Immature natural killer cell (primary cell): ENCODE data around the gene ZXDC. TPM values are rescaled to one million over a fixed set of nuclear protein-coding genes. Genes with fewer than 3 reads are reported as not detected.

Experiments
- DNase-seq, 3 donors: peaks; one replicate each; pipeline ENCODE4 v3.0.0; 2022; ENCODE audit warnings: mixed read lengths in 1 of 3
- H3K27ac Mint-ChIP-seq, 6 donors: one replicate each; pipeline ENCODE4 v1.8.0; 2020; ENCODE audit warnings: mixed read lengths in 6 of 6, mild to moderate bottlenecking in 5 of 6, inconsistent platforms in 4 of 6, moderate library complexity in 3 of 6
- H3K27me3 Mint-ChIP-seq, 3 donors: one replicate each; pipeline ENCODE4 v1.8.0; 2020 to 2021; ENCODE audit warnings: low read depth in 3 of 3, mild to moderate bottlenecking in 3 of 3, mixed read lengths in 3 of 3, moderate library complexity in 3 of 3, inconsistent platforms in 1 of 3
- H3K36me3 Mint-ChIP-seq, 3 donors: one replicate each; pipeline ENCODE4 v1.8.0; 2020; ENCODE audit warnings: mixed read lengths in 3 of 3, inconsistent platforms in 2 of 3, mild to moderate bottlenecking in 2 of 3
- H3K4me1 Mint-ChIP-seq, 2 donors: one replicate each; pipeline ENCODE4 v1.8.0; 2020; ENCODE audit warnings: inconsistent platforms in 2 of 2, mild to moderate bottlenecking in 2 of 2, mixed read lengths in 2 of 2, moderate library complexity in 1 of 2
- H3K4me3 Mint-ChIP-seq, 5 donors: one replicate each; pipeline ENCODE4 v1.8.0; 2020; ENCODE audit warnings: mild to moderate bottlenecking in 5 of 5, mixed read lengths in 5 of 5, inconsistent platforms in 3 of 5, moderate library complexity in 3 of 5
- H3K9me3 Mint-ChIP-seq, 6 donors: one replicate each; pipeline ENCODE4 v1.8.0; 2020; ENCODE audit warnings: mild to moderate bottlenecking in 6 of 6, mixed read lengths in 6 of 6, inconsistent platforms in 4 of 6, moderate library complexity in 3 of 6
- polyA plus RNA-seq, 3 donors: library from polyadenylated mRNA; unstranded; fragments of 300-500 nt; fragmentation: Illumina TruSeq; gene quantifications; one replicate each; pipeline ENCODE4 v1.2.3, GENCODE V29; 2021

ZXDC gene
- polyA plus RNA-seq, 3 donors from 2014 or later = 9.6 to 17.2 (median 11.8) TPM

GRCh38 chr3:126468028-126468891 is 7.4 kb downstream of the ZXDC start:
- Mint-ChIP-seq H3K4me1 (peaks cover 47 to 82% of the 10 kb centered on the region in 2 donors), H3K36me3 (peaks cover 8 to 59% (median 28%) of the 10 kb centered on the region in 3 donors), H3K9me3 (no peaks in the 10 kb centered on the region), H3K27me3 (peaks cover 0 to 3% (median 1%) of the 10 kb centered on the region in 3 donors), H3K27ac (peak overlapping the region in 3 of 6 donors; percentile 17 to 78 (median 31)), H3K4me3 (no peak overlapping the region)
- no peak for DNase-seq

DNA sequence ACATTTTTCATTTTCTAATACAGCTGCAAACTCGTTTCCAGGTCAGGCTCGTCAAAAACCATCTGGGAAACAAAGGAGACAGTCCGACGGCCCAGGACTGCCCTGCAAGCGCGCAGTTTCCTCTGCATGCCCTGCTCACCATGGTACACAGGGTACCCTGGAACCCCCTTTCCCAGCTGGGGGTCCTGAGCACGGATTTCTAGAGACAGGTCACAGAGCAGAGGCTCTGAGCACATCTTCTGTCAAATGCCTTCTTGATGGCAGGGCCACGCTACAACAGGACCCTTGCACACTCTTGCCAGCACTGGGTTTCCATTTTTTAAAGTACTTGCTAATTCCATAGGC is 8.1 kb downstream of the ZXDC start:
- H3K4me3 Mint-ChIP-seq = no peak overlapping the region
- no peak for DNase-seq
- H3K9me3 Mint-ChIP-seq = no peaks in the 10 kb centered on the region
- peaks cover 8 to 59% (median 28%) of the 10 kb centered on the region in 3 donors for H3K36me3 Mint-ChIP-seq
- H3K27ac Mint-ChIP-seq = no peak overlapping the region
- H3K4me1 Mint-ChIP-seq = peaks cover 40 to 75% of the 10 kb centered on the region in 2 donors
- H3K27me3 Mint-ChIP-seq = peaks cover 1 to 4% (median 2%) of the 10 kb centered on the region in 3 donors

- DNase-seq = no peak
- H3K36me3 Mint-ChIP-seq = peaks cover 8 to 57% (median 28%) of the 10 kb centered on the region in 3 donors
- peaks cover 1 to 4% (median 2%) of the 10 kb centered on the region in 3 donors for H3K27me3 Mint-ChIP-seq
- H3K4me1 Mint-ChIP-seq = peaks cover 34 to 70% of the 10 kb centered on the region in 2 donors
- H3K9me3 Mint-ChIP-seq = no peaks in the 10 kb centered on the region
- H3K27ac Mint-ChIP-seq = peak overlapping the region in 2 of 6 donors; percentile 29 to 69
- no peak overlapping the region for H3K4me3 Mint-ChIP-seq
Observed at GRCh38 chr3:126466886-126467610, 8.6 kb downstream of the ZXDC start.

- Mint-ChIP-seq H3K9me3 (no peaks in the 10 kb centered on the region), H3K27ac (peak overlapping the region in 2 of 6 donors; percentile 1 to 37), H3K36me3 (peaks cover 8 to 60% (median 33%) of the 10 kb centered on the region in 3 donors), H3K4me3 (no peak overlapping the region), H3K4me1 (peaks cover 28 to 60% of the 10 kb centered on the region in 2 donors), H3K27me3 (peaks cover 1 to 4% (median 3%) of the 10 kb centered on the region in 3 donors)
- DNase-seq = no peak
Observed at GRCh38 chr3:126465928-126466544, 9.7 kb downstream of the ZXDC start.

GRCh38 chr3:126464997-126465396 is 10.7 kb downstream of the ZXDC start:
- Mint-ChIP-seq H3K4me1 (peaks cover 26 to 50% of the 10 kb centered on the region in 2 donors), H3K36me3 (peaks cover 8 to 60% (median 39%) of the 10 kb centered on the region in 3 donors), H3K9me3 (no peaks in the 10 kb centered on the region), H3K4me3 (no peak overlapping the region), H3K27me3 (peaks cover 1 to 4% (median 3%) of the 10 kb centered on the region in 3 donors), H3K27ac (peak overlapping the region in 1 of 6 donors; percentile 49)
- DNase-seq = no peak

GRCh38 chr3:126464494-126464893 is 11.2 kb downstream of the ZXDC start:
- Mint-ChIP-seq H3K4me1 (peaks cover 21 to 45% of the 10 kb centered on the region in 2 donors), H3K27ac (no peak overlapping the region), H3K36me3 (peaks cover 5 to 55% (median 36%) of the 10 kb centered on the region in 3 donors), H3K4me3 (no peak overlapping the region), H3K27me3 (peaks cover 3 to 4% (median 3%) of the 10 kb centered on the region in 3 donors), H3K9me3 (no peaks in the 10 kb centered on the region)
- DNase-seq = no peak

GRCh38 chr3:126464093-126464492 is 11.6 kb downstream of the ZXDC start:
- no peak overlapping the region for H3K4me3 Mint-ChIP-seq
- H3K27me3 Mint-ChIP-seq = peaks cover 3 to 4% (median 3%) of the 10 kb centered on the region in 3 donors
- H3K4me1 Mint-ChIP-seq = peaks cover 18 to 41% of the 10 kb centered on the region in 2 donors
- no peak overlapping the region for H3K27ac Mint-ChIP-seq
- no peaks in the 10 kb centered on the region for H3K9me3 Mint-ChIP-seq
- H3K36me3 Mint-ChIP-seq = peaks cover under 1 to 52% (median 32%) of the 10 kb centered on the region in 3 donors
- DNase-seq = no peak

DNA sequence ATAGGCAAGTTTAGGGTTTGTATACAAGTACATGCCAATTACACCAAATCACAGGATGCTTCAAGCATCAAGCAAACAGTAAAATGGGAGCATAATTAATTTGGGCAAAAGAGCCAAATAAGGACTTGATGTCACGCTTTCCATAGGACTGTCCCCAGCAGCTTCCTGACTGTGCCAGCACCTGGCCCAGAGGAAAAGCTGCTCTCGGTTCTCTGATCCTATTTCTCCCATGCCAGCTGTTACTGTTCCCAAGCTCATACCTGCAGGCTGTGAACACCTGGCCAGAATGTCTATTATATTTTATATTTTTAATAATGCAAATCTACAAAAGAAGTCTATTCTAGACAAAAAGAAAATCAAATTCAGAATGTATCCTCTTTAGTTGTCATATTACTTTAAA is 12.2 kb downstream of the ZXDC start:
- DNase-seq = no peak
- no peaks in the 10 kb centered on the region for H3K9me3 Mint-ChIP-seq
- peaks cover 3 to 55% (median 32%) of the 10 kb centered on the region in 3 donors for H3K36me3 Mint-ChIP-seq
- H3K27me3 Mint-ChIP-seq = peaks cover 2 to 3% (median 3%) of the 10 kb centered on the region in 3 donors
- H3K4me3 Mint-ChIP-seq = no peak overlapping the region
- H3K4me1 Mint-ChIP-seq = peaks cover 16 to 41% of the 10 kb centered on the region in 2 donors
- H3K27ac Mint-ChIP-seq = no peak overlapping the region

DNA sequence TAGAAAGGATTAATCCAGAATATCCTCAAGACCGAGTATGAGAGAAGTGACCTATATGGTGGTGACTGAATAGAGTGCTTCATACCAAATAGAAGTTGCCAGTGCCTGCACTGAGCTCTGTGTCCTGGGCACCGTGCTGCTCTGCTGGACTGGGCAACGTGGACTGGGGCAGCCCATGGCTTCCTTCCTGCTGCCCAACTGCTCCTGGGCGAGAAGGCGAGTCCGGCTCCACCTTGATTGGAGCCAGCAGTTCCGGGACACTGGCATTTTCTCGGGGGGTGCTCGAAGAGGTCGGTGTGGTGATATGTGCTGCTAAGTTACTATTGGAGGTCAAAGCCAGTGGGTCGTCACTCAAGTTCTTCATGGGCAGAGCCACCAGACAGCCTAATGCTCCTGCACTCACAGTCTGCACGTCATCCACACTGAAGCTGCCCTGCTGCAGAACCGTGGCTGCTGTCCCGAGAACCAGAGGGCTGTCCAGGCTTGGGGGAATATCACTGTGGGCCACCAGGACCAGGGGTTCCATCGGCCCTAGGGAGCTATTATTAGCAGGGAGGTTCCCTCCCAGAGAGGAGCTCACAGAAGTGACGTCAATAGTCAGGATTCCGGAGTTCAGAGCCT is 14.1 kb downstream of the ZXDC start:
- H3K27me3 Mint-ChIP-seq = peaks cover 2 to 3% (median 2%) of the 10 kb centered on the region in 3 donors
- H3K4me3 Mint-ChIP-seq = no peak overlapping the region
- H3K27ac Mint-ChIP-seq = no peak overlapping the region
- no peak for DNase-seq
- no peaks in the 10 kb centered on the region for H3K9me3 Mint-ChIP-seq
- peaks cover 4 to 55% (median 26%) of the 10 kb centered on the region in 3 donors for H3K36me3 Mint-ChIP-seq
- peaks cover 5 to 34% of the 10 kb centered on the region in 2 donors for H3K4me1 Mint-ChIP-seq

GRCh38 chr3:126460381-126460780 is 15.3 kb downstream of the ZXDC start:
- Mint-ChIP-seq H3K4me3 (no peak overlapping the region), H3K36me3 (peaks cover 4 to 46% (median 24%) of the 10 kb centered on the region in 3 donors), H3K27me3 (peaks cover 2 to 5% (median 2%) of the 10 kb centered on the region in 3 donors), H3K4me1 (peaks cover 10 to 33% of the 10 kb centered on the region in 2 donors), H3K9me3 (no peaks in the 10 kb centered on the region), H3K27ac (no peak overlapping the region)
- DNase-seq = no peak

DNA sequence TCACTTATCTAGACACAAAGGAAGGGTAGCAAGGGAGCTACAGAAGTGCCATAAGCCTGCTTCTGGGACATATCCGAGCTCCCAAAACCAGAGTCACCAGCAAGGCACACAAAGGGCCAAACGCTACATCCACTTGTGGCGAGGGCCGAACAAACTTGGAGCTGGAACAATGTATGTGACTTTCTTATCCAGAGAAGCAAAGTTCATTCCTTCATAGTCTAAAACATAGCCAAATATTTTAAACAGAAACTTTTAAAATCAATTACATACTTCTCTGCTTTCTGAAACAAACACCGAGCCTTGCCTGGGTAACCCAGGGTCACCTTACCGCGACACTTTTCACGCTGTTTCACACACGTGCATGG is 15.9 kb downstream of the ZXDC start:
- peaks cover 13 to 39% of the 10 kb centered on the region in 2 donors for H3K4me1 Mint-ChIP-seq
- no peak overlapping the region for H3K27ac Mint-ChIP-seq
- H3K27me3 Mint-ChIP-seq = peaks cover 2 to 6% (median 4%) of the 10 kb centered on the region in 3 donors
- H3K4me3 Mint-ChIP-seq = no peak overlapping the region
- peaks cover 4 to 46% (median 28%) of the 10 kb centered on the region in 3 donors for H3K36me3 Mint-ChIP-seq
- DNase-seq = no peak
- no peaks in the 10 kb centered on the region for H3K9me3 Mint-ChIP-seq

GRCh38 chr3:126459111-126459762 is 16.5 kb downstream of the ZXDC start:
- Mint-ChIP-seq H3K27ac (no peak overlapping the region), H3K9me3 (no peaks in the 10 kb centered on the region), H3K36me3 (peaks cover 4 to 46% (median 29%) of the 10 kb centered on the region in 3 donors), H3K4me3 (no peak overlapping the region), H3K27me3 (peaks cover 2 to 6% (median 4%) of the 10 kb centered on the region in 3 donors), H3K4me1 (peaks cover 14 to 34% of the 10 kb centered on the region in 2 donors)
- no peak for DNase-seq
